ENCODE data around the gene GYG2.

The GYG2 gene

DNA sequence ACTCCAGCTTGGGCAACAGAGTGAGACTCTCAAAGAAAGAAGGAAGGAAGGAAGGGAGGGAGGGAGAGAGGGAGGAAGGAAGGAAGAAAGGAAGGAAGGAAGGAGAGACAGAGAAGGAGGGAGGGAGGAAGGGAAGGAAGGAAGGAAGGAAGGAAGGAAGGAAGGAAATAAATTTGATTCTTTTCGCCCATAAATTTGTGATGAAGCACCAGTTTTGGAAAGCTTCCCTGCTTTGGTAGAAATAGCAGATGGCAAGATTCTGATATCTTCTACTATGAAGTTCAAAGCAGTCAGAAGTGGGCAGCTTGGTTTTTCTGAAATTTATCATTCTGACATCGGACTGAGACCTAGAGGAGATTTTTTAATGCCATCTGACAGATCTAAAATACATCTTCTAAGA, 11.7 kb upstream of the GYG2 start:
- DNase-seq, result no peak

DNA sequence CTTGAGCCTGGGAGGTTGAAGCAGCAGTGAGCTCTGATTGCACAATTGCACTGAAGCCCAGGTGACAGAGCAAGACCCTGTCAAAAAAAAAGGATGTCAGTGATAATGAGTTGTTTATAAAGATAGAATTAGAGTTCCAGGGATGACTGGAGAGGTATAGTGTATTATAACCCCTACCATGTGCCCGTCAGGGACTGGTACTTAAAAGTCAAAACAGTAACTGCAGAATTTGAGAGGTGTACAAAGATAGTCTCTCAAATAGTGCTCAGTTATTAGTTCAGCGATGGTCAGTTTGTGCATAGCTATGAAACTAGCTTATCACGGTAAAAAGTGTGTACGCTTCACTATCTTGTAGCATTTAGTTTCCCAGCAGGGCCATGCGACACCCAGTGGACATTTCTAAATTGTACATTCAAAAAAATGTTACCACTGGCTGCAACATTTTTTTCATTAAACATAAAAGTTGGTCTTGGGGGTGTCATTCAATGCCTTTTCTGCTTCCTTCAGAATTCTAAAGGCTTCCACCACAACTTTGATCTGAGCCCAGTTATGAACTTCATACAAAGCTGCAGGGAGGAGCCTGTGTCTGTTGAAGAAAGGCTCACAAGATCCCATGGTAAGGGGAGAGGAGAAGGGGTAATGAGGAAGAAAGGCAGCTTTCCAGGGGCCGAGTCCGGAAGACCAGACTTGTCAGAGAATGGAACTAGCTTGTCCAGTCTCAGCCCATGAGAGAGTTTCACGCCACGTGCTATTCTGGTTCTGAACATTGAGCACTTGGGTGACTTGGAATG, 9.2 kb upstream of the GYG2 start:
- peak; percentile 2 to 6 for DNase-seq

DNA sequence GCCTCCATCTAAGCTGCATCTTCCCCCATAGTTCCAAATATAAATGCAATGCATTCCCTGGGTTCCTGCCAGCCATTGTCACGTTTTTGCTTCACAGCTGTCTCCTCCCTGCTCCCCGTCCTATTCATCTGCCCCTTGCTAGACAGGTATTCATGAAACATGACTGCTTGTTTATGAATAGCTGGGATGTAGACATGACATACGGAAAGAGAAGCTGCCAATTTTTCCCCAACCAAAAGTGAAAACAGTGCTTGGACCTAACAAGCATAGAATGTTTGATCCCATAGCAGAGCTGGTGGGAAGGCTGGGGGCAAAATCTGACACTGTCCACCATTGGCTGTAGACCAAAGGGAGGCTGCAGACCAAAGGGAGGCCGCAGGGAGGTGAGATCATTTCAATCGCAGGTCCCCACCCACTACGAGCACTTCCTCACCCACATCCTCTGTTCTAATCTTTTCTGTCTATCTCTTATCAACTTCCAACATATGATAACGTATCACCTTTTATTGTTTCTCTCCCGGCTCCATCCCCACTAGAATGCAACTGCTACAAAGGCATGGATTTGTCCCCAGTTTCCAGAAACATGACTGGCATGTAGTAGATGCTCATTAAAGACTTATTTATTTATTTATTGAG, 8.5 kb upstream of the GYG2 start:
- no peak for DNase-seq

DNA sequence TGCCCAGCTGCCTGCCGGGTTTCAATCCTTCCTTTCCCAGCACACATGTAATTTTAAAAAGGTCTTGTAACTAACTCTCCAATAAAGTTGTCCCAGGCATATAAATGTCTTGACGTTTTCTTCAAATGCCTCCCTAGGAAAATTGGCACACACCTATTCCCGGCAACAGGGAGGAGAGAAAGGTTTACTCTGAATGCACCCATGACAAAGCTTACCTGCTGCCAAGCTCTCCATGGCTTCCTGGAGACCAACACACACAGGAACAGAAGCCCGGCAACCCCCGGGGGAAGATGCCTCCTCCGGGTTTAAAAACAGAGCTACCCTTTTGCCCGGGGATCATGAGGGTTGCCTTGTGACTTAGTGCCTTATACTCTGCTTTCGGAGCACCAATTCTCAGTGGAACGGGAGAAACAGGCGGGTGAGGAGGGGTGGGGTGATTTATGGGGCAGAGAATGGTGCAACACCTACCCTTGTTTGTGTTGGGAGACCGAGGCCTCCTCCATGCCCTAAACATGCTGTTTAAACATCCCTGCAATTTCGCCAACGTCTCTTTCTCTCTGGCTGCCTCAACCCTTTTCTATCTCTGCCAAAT, 4.8 kb upstream of the GYG2 start:
- no peak for DNase-seq

DNA sequence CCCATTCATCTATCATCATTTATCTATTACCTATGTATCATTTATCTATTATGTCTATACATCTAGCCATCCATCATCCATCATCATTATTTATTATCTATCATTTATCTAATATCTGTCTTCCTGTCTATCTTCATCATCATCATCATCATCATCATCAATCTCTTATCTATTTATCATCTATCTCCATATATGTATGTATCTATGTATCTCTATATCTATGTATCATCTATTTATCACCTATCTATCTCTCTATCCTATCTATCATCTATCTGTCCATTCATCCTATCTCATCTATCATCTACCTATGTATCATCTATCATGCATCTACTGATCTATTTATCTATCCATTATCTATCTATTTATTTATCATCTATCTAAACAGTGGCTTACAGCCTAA, 3.8 kb upstream of the GYG2 start:
- no peak for DNase-seq

DNA sequence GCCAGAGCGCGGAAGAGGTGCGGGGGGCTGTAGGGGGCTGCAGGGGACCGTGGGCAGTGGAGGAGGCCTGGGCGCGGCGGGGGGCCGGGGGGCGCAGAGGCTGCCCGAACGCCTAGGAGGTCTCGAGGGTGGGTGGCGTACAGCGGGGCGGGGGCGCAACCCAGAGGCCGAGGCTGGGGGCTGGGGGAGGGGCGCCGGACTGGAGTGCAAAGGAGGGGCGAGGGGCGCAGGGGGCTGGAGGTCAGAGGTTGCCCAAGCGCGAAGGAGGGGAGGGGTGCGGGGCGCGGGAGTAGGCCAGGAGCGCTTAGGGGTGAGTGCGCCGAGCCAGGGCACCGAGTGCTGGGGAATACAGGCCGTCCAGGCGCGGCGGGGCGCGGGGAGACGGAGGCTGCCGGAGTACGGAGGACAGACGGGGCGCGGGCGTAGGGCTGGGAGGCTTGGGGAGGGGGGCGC, 255 bp downstream of the GYG2 start:
- no peak for DNase-seq

DNA sequence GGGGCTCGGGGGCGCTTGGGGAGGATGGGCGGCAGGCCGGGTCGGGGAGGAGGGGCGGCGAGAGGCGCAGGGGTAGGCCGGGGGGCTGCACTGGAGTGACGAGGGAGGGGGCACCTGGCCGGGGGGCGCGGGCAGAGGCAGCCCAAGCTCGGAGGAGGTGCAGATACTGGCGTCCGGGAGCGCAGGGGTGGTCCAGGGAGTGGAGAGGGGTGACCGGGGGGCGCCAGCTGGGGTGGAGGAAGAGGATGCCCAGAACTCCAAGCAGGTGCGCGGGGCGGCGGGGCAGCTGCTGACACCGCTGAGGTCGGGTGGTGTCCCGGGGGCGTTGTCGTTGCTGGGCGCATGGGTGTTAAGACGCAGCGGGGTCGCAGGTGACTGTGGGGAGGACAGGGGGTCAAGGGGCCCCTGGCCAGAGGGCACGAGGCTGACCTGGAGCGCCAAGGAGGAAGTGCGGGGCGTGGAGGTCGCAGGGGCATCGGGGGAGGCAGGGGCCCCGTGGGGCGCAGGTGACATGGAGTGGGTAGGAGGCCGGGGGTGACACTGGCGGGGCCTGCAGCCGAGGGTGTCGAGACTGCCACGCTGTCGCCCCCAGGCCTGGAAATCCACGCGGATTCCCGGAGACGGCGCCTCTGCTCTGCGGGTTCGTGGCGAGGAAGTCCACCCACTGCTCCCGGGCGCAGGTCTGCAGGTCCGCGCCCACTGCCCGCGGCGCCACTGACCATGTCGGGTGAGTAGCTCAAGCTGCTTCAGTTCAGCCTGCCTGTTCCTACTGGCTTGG, 928 bp downstream of the GYG2 start:
- DNase-seq, result no peak

DNA sequence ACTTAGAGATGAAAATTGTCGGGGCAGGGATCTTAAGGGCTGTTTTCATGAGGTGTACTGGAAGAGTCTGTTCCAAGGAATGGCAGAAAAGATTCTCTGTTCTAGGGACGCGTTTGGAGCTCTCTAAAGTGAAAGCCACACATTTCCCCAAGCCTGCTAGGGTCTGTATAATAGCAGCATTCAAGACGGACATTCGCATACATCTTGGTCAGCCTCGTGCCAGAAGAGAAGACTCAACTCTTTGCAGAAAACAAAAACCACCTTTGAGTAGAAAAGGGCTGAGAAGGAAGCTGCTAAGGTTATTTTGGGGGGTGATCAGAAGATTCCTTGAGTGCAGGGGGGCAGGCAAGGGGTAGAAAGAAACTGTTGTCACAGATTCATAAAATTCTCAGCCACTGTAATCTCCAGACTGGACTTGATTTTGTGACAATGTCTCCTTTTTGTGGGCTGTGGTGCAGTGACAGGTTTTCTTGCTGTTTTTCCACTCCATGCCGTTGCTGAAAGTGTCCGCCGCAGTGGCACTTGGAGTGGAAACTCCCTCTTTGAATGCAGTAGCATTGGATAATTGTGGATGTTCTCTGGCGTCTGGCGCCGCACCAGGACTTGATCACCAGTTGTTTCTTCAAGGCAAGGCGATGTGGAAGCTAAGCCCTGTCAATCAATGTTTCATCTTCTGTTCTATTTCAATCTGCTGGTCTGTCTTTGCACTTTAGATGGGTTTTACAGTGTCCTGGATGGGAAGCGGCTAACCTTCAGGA, 2.9 kb downstream of the GYG2 start:
- no peak for DNase-seq

DNA sequence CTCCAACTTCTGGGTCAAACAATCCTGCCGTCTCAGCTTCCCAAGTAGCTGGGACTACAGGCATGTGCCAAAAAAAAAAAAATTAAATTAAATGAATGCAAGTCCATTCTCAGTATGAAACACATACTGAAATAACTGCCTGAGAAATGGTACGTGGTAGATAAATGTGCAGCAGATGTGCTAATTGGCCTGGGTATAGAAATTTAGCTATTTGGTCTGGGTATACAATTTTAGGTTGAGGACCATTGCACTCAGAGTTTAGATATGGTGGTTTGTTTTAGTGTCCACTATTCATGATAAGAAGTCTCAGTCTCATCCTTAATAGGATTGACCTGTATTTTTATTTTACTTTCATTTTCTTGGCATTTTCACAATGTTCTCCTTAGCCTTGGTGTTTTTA, 9.2 kb downstream of the GYG2 start:
- DNase-seq, result no peak

DNA sequence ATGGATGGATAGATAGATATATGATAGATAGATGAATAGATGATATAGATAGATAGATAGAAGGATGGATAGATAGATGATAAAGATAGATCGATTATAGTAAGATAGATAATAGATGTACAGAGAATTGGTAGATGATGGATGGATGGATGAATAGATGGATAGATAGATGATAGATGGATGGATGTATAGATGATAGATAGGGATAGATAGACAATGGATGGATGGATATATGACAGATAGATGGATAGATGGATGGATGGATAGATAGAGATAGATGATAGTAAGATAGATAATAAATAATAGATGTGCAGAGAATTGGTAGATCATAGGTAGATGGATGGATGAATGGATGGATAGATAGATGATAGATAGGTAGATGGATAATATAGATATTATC, 12.2 kb downstream of the GYG2 start:
- no peak for DNase-seq

DNA sequence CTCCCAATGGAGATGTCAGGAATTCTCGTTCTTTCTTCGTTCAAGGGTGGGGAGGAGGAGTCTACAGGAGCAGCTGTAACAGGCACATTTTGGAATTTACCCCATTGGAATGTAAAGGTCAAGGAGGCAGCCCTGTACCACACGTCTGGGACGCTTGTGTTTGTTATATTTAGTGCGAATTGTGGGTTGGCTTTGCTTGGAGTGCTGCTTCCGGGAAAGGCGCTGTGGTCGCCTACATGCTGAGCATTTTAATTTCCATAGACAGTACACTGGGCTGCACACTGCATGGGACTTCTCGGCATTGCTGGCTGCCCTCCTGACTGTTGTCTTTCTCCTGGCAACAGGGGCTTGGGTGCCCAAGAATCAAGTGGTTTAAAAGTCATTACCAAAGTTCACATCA, 12.8 kb downstream of the GYG2 start:
- no peak for DNase-seq

DNA sequence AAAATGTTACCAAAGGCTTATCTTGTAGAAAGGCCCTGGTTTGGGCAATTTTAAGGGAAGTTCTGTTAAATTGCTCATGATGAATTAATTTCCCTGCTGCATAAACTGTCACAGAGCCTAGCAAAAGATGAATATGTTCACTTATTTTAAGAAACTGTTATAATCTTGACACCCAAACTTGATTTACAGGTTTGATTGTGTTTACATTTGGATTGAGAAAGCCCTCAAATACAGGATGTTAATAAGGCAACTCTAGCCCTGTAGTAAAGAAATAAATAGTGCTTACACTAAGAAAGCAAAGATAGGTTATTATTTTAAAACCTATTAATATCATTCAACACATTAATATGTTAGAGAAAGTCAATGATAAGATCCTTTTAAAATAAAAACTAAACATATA, 18.3 kb downstream of the GYG2 start:
- no peak for DNase-seq

DNA sequence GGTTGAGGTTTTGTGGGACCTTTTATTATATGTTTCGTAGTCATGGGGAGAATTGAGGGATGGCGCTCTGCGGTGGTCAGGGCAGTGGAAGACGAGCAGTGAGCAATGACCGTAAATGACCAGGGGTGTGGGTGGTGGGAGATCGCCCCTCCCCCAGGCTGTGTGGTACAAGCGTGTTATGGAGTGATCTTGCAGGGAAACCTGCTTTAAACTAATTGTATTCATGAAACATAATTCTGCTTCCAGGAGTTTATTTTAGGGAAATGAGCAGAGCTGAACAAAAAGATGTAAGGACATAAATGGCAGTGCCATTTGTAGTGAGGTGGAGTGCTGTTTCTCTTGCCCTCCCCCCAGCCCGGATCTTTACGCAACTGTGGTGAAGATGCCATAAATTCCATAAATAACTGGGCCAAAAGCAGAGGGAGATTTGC, 20.2 kb downstream of the GYG2 start:
- no peak for DNase-seq

DNA sequence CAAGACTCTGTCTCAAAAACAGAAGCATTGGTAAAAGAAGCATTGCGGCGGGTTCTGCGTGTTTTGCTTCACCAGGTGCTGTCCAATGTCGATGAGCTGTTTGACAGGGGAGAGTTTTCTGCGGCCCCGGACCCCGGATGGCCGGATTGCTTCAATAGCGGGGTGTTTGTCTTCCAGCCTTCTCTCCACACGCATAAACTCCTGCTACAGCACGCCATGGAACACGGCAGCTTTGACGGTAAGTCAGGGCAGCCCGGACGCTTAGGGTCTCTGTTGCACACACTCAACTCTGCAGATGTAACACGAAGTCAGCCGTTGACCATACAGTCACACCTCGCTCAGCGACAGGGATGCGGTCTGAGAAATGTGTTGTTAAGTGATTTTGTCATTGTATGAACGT, 26.2 kb downstream of the GYG2 start:
- no peak for DNase-seq

DNA sequence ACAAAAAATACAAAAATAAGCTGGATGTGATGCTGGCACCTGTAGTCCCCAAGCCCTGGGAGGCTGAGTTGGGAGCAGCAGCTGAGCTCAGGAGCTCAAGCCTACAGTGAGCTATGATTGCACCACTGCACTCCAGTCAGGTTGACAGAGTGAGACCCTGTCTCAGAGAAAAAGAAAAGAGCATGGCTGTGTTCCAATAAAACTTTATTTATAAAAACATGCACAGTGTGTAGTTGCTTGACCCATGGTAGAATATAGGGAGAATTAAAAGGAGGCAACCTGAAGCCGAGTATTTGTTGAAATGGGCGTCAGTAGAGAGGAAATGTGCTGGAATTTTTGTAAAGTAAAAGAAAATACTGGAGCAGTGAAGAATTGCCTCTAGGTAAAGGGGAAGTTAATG, 27.0 kb downstream of the GYG2 start:
- no peak for DNase-seq

DNA sequence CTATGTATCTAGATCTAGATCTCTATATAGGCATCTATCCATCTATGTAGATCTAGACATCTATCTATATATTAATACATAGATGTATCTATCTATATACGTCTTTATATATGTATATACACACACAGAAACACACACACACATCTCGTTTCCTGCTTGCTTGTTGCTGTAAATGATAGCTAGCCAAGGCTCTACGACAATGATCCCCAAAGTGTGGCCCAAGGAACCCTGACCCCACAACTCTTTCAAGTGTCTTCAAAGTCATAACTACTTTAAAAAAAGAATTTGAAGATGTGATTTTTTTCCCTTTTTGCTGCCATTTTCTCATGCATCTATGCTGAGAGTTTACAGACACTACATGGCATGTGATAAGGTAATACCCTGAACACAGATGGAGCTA, 28.8 kb downstream of the GYG2 start:
- no peak for DNase-seq

DNA sequence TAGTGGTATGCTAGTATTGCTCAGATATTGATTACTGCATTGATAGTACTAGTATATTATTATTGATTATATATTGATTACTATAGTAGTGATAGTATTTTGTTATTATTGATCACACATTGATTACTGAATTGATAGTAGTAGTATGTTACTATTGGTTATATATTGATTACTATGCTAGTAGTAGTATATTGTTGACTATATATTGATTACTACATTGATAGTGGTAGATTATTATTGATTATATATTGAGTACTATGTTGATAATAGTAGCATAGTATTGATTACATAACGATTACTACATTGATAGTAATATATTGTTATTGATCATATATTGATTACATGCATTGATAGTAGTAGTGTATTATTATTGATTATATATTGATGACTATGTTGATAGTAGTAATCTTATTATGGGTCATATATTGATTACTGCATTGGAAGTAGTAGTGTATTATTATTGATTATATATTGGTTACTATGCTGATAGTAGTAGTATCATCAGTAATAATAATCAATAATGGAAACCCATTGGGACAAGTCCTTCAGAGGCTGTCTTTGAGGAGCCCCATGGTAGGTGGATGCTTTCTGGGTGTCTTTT, 30.6 kb downstream of the GYG2 start:
- DNase-seq, result no peak

DNA sequence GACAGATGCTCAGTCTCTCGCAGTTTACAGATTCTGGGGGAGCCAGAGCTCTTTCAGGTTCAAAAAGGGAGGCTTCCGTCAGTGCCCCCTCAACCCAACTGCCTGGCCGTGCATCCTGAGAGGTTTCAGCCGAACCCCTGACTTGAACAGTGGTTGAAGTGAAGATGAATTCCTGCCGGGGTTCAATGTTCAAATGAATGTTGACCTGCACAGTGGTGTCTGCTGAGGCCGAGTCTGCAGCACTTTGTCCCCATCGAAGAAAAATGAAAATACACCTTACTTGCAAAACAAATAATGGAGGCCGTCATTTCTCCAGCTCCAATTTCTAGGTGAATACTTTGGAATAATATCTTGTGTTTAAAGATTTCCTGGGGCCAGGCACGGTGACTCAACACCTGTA, 33.7 kb downstream of the GYG2 start:
- DNase-seq, result no peak

DNA sequence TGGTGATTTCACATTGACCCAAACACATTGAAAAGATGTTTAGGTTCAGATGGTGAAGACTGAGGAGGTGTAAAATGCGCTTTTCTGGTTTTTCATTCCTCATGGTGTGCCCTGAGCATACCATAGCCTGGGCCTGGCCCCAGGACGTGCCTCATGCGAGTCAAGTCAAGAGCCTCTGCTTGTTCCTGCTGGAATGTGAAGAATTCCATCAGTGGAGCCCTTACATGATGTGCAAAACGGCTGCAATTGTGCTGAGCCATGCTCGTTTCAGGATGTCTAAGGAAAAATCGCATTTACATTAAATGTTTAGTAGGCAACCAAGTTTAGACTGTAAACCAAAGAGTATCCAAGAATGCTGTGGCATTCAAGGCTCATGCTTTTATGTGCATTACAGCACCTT, 34.9 kb downstream of the GYG2 start:
- DNase-seq, result no peak

DNA sequence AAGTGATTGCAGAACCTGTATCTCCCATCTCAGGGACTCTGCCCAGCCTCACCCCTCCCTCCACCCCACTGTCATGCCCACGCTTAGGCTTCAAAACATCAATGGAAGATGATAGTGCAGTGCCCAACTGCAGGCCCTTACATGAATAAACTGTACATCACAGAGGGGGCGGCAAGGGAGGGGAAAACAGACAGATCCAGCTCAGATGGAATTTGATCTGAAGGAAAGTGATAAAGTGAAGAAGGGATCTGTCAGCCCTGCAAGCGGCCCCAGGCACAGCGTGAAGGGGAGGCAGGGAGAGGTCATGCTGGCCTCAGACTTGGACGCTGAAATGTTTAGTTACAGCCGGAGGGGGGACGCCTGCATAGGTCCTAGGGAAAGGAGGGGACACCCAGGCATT, 38.5 kb downstream of the GYG2 start:
- no peak for DNase-seq

DNA sequence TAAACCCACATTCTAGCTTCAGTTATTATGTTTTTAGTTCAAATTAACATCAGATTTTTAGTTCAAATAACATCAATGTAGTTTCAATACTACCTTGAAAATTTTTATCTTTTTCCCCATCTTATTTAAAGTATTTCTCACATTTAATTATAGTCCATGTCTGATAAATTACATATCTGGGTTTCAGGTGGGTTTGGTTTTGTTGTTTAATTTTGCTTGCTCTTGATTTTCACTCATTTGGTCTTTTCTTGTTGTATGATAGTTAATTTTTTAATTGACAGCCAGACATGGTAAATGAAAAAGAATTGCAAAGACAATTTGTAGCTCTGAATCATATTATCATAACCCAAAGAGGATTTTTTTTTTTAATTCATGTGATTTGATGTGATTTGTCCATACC, 41.9 kb downstream of the GYG2 start:
- no peak for DNase-seq

DNA sequence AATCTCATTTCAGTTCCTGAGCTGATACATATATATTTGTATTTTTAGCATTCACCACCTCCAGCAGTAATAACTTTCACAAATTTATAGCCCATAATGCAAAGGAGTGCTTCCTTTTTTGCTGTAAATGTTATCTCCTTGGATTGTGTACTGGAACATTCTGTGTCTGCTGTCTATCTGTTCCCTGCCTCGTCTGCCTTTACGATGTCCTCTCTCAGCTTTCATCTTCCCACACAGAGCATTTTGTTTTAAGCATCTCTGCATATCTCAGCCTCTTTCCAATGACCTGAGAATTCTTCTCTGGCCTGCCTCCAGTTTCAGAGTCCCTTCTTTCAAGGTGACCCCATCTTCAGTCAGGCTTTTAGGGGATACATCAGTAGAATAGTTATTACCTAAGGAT, 43.1 kb downstream of the GYG2 start:
- no peak for DNase-seq
